ENCODE data around the gene DHFR.

Gene DHFR

DNA sequence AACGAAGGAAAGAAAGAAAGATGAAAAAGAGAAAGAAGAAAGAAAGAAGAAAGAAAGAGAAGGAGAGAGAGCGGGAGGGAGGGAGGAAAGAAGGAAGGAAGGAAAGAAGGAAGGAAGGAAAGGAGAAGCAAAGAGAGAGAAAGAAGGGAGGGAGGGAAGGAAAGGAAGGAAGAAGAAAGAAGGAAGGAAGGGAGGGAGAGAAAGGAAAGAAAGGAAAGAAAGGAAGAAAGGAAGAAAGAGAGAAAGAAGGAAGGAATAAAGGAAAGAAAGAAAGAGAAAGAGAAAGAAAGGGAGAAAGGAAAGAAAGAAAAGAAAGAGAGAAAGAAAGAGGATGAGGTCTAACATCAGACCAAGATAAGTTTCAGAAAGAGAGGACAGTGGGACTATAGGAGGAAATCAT lies 75.7 kb downstream of the DHFR start:
- DNase-seq (ENCODE audit: low read depth, low spot score): no peak

DNA sequence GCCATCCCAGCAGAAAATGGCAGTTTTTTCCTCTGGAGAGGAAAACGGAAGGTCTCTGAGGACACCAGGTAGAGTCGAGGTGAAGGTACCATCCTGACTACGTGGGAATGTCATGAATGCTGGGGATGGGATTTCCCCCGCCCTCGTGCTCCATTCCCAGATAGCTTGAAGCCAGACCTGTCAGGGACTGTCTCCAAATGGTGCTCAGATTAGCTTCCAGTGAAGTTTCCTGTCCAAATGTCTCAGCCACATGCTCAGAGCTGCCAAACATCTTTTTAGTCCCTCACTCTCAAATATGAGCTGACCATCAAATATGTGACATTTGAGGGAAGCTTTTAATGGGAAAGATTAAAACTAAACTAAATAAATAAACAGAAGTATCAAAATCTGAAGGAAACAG lies 77.1 kb downstream of the DHFR start:
- no peak overlapping the region for H3K4me3 ChIP-seq (ENCODE audit: low read depth, low read length)
- in situ Hi-C loops (cut with HindIII; ENCODE audit: low sequenced_read_pairs): no loop called here
- TF ChIP-seq, protein P1, sequence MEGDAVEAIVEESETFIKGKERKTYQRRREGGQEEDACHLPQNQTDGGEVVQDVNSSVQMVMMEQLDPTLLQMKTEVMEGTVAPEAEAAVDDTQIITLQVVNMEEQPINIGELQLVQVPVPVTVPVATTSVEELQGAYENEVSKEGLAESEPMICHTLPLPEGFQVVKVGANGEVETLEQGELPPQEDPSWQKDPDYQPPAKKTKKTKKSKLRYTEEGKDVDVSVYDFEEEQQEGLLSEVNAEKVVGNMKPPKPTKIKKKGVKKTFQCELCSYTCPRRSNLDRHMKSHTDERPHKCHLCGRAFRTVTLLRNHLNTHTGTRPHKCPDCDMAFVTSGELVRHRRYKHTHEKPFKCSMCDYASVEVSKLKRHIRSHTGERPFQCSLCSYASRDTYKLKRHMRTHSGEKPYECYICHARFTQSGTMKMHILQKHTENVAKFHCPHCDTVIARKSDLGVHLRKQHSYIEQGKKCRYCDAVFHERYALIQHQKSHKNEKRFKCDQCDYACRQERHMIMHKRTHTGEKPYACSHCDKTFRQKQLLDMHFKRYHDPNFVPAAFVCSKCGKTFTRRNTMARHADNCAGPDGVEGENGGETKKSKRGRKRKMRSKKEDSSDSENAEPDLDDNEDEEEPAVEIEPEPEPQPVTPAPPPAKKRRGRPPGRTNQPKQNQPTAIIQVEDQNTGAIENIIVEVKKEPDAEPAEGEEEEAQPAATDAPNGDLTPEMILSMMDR (IDR thresholded peaks at IDR 0.05; ENCODE audit: low read depth, low read length): no peak
- no peak for DNase-seq (ENCODE audit: low read depth, low spot score)

More for the DNA sequence above, 75.7 kb downstream of the DHFR start:
- in situ Hi-C loops (cut with HindIII; ENCODE audit: low sequenced_read_pairs): no loop called here
- TF ChIP-seq, protein P1 (IDR thresholded peaks at IDR 0.05; ENCODE audit: low read depth, low read length): no peak
- H3K4me3 ChIP-seq (ENCODE audit: low read depth, low read length): no peak overlapping the region

DNA sequence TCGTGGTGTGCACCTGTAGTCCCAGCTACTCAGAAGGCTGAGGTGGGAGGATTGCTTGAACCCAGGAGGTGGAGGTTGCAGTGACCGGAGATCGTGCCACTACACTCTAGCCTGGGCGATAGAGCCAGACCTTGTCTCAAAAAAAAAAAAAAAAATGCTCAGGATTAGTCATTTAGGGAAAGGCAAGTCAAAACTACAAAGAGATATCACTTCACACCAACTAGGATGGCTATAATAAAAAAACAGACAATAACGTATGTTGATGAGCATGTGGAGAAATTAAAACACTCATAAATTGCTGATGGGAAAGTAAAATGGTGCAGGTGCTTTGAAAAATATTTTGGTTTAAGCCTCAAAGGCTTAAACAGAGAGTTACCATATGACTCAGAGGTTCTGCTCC lies 78.4 kb downstream of the DHFR start:
- in situ Hi-C loops (cut with HindIII; ENCODE audit: low sequenced_read_pairs): no loop called here
- no peak for DNase-seq (ENCODE audit: low read depth, low spot score)
- TF ChIP-seq, protein P1 (IDR thresholded peaks at IDR 0.05; ENCODE audit: low read depth, low read length): no peak
- no peak overlapping the region for H3K4me3 ChIP-seq (ENCODE audit: low read depth, low read length)

Measured in astrocyte of the spinal cord (primary cell).